HG02623 (cell line): ENCODE data around the gene MRPL2.

ENCODE experiments used
- ATAC-seq: cut with Tn5 transposase; IDR thresholded peaks from one replicate; pipeline ENCODE4 v1.9.1; 2021; ENCODE audit warnings: moderate library complexity; ENCODE audit not compliant: unreplicated experiment

MRPL2 gene

DNA sequence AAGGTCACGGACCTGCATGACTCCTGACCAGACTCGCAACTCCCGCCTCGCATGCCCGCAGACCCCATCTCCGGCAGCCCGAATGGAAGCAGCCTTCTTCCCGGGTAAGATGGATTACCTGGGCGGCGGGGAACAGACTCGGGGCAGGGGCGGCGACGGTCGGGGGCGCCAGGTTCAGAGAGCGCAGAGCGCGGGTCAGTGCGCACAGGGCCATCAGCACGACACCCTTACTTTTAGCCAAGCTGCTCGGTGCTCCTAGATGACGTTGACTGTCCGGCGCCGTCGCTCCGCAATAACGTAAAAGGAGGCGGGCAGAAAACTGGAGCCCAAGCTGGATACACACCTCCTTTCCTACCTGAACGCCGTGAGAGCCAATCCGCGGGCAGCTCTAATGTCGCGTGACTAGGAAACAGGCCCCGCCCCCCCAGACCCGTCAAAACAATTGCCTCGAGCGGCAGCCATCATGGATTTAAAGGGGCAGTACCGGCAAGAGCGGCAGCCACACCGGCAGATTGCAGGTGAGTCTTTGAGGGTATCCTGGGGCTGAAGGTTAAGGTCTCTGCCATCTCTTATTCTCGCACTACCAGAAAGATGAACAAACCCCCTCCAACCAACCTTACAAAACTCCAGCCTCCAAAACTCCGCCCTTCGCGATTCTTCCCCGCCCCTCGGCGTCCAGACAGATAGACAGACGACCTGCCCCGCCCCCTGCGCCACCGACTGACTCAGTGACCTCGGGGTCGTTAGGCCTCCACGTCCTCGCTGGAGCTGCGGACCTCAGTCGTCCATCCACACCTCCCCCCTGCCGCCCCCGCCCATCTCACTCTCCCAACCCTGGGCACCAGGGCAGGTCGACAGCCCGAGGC is at the start of gene MRPL2, which contains the start of gene KLC4:
Gene MRPL2 (minus strand): TSS at position 267 of the 866 bp plus-strand sequence. CDS start 53 bp downstream, at position 214.
Gene KLC4 (plus strand): TSS at position 464 of the 866 bp plus-strand sequence. CDS start 1,705 bp downstream, outside the sequence.
- ATAC-seq, result peak; percentile 87

DNA sequence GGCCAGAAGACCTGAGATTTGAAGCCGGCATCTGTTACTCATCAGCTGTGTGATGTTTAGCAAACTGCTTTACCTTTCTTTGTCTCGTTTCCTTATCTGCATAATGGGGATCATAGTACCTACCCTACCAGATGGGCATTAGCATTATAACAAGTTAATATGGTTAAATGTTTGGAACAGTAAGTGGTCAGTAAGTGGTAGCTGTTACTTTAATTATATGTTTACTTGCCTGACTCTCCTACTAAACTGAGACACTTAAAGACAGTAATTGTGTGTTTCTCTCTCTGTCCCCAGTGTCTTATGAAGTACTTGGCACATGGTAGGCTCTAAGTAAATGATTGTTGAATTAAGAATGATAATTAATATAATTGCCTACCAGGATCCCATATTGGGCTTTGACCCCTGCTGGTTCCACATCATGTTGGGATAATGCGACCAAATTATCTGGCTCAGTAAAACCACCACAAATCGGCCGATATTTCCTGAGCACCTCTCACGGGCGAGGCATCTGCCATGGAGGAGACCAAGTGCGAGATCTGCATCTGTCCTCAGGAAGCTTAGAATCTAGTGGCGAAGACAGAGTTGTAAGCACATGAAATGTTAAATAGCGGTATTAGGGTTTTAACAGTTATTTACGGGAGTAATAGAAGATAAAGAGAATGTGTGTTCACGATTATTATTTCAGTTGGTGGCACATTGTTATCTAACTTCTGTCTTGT is 48.3 kb upstream of the MRPL2 start:
- ATAC-seq, result no peak

DNA sequence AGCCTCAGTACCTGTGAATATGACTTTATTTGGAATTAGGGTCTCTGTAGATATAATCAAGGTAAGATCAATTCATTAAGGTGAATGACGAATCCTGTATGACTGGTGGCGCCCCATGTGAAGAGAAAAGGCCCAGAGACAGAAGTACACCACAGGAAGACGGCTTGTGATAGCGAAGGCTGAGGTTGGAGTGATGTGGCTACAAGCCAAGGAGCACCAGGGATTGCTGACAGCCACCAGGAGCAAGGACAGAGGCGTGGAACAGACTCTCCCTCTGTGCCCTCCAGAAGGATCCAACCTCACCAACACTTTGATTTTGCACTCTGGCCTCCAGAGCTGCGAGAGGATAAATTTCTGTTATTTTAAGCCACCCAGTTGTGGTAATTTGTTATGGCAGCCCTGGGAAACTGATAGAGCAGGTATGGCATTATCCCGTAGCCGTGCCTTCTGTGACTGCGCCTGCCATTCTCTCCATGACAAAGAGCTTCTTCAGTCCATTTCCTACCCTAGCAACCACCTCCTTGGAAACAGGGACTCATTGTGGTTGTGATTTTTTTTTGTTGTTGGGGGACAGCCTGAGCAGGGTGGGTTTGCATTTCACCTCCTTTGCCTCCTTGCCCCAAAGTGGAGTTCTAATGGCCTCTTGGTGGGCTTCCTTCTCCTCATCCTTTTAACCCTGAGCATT is 46.4 kb upstream of the MRPL2 start:
- no peak for ATAC-seq

DNA sequence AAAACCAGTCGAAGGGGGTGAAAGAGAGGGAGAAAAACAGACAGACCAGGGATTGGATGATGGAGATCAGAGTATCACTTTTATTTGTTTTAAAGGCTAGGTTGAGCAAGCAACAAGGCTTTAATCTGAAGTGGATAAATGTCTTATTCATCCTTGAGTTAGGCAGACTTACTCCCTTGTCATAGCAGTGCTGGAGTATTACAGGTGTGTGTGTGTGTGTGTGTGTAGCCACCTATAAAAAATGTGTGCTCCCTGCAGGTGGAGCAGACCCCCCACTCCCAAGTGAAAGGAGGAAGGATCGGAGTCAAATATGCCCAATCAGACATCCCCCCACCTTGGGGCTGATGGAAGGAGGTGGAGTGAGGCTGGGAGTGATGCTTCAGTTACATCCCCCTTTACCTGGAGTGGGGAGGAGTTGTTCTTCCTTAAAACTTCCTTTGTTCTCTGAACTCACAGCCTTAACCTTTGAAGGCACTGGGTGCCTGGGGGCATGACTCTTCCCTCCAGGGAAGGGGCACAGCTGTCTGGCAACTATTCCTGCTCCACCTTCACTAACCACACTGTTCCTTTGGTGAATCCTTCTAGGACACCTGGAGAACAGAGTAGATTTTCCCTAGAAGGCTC is 44.1 kb upstream of the MRPL2 start:
- ATAC-seq, result no peak

DNA sequence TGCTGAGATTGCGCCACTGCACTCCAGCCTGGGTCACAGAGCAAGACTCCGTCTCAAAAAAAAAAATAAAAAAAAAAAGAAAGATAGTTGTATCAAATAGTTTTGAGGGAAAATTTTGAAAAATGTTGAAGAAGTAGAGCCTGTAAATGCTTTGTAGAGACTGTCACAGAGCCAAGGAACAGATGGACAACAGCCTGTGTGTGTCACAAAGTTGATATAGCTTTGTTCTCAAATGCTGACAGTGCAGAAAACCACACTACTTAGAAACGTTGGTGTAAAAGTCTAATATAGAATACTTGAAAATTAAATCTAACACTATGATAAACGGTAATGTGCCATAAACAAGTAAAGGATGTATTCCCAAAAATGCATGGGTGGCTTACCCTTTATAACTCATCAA is 42.3 kb upstream of the MRPL2 start:
- no peak for ATAC-seq

DNA sequence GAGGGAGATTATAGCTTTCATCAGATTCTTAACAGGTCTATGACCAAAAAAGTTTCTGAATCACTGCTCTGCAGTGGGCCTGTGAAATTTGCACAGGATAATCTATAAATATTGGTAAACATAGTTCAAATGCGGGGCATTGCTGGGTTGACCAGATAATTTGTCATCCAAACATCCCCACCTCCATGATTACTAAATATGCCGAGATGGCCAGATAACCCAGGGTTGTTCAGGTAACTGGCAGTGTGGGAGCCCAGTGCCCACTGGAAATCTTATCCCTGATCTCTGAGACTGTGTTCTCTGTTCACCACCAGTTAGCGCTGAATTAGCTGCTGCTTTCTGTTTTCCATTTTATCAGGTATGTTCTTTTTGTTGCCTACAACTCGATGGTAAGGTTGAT is 38.3 kb upstream of the MRPL2 start:
- no peak for ATAC-seq

DNA sequence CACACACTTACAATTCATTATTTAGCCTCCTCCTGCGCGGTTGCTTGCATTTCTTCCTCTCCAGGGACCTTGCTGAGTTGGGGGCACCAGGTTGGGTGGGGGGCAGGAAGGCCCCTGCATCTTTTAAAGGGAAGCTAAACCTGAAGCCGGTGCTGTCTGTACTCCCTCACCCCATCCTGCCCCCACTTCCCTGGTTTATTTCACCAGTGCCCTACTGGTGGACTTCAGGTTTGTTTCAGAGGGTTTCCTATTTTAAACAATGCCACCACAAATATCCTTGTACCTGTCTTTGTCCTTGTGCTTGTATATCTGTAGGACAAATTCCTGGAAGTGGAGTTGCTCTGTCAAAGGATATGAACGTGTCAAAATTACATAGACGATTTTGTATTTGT is 37.9 kb upstream of the MRPL2 start:
- no peak for ATAC-seq

DNA sequence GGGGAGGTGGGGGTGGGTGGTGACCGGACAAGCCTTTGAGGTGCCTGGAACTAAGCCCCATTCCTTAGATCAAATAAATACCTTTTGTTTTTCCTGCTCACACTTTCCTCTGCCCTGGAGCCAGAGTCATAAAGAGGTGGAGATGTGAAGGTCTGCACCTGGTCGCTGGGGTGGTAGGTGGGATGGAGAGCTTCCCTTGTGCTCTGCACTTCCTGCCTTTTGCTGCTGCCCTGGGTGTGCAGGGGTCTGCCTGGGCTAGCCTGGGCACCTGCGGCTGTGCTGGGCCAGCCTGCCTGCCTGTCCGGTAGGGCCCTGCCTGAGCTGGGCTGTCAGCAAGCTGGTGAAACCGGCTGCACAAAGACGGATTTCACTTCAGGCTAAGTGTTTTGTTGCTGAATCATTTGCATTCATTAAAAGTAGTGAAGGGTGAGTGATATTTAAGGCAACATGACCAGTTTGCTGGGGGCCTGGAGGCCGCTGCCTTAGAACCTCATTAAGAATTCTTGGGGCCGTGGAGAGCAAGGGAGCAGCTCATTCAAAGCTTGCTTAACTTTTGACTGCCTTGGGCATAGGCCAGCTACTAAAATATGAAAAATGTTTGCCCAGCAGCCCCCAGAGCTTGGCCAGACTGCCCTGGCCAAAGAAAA is 37.3 kb upstream of the MRPL2 start:
- no peak for ATAC-seq

DNA sequence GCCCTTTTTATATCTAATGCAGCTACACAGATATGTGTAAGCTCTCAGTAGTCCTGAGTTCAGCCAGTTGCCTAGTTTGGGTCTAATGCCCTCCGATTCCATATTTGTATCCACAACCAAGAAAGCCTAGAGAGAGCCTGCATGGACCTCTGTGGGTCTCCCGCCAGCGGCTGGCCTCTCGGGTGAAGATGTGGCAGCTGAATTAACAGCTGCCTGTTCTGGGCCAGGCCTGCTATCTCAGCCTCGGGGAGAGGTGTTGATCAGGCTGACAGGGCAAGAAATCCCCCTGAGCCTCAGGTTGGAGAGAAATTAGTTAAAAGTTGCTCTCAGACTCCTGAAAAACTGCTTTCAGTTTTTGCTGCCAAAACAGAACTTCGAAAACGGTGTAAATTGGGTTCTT is 36.7 kb upstream of the MRPL2 start:
- no peak for ATAC-seq

DNA sequence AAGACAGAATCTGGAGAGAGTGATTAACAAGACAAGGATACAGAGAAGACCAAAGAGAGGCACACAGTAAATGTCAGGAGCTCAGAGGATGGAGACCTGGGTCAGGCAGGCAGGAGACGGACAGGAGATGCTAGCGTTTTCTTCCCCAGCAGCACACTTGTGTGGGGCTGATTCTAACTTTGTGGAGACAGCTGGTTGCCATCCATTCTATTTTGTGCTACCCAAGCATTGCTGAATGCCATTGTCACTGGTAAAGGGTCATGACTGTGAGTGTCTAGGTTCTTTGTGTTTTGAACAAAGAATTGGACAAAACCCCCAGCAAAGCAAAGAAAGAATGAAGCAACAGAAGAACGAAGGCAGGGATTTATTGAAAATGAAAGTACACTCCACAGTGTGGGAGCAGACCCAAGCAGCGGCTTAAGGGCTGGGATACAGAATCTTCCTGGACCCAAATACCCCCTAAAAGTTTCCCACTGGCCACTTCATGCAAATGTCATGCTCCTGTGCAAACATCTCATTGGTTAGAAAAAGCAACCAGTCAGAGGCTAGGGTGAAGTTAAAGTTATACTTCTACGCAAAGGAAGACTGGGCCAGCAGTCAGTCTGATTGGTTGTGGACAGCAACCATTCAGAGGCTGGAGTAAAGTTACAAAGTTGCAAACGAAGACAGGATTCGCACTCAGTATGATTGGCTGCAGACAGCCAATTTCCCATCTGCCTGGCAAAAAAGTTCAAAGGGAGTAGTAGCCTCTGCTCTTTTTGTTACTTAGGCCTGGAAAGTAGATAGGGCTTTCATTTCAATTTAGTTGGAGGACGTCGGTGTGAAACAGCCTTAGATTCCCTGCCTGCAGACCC is 34.4 kb upstream of the MRPL2 start:
- no peak for ATAC-seq

DNA sequence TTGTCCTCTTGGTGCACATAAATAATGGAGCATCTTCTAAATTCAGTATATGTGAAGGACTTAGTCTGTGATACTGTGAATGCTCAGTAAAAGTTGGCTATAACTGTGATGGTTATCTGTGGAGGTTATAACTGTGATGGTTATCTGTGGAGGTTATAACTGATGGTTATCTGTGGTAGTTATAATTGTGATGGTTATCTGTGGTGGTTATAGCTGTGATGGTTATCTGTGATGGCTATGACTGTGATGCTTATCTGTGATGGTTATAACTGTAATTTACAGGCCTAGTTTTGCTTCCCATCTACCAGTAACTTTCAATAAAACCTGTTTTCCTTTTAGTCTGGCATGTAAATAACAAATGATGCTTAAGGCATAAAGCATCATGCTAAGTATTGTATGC is 33.4 kb upstream of the MRPL2 start:
- no peak for ATAC-seq

DNA sequence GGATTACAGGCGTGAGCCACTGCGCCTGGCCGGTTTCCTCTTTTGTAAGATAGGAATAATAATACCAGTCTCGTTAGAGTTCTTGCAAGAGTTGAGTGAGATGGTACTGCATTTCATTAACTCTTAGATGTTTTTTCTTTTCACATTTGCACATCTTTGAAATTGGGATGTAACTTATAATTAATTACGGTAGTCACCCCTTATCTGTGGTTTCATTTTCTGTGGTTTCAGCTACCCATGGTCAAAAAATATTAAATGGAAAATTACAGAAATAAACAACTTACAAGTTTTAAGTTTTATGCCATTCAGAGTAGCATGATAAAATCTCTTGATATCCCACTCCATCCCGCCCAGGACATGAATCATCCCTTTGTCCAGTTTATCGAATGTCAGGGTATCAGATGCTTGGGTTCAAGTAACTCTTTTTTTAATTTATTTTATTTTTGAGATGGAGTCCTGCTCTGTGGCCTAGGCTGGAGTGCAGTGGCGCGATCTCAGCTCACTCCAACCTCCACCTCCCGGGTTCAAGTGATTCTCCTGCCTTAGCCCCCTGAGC is 32.3 kb upstream of the MRPL2 start:
- no peak for ATAC-seq

DNA sequence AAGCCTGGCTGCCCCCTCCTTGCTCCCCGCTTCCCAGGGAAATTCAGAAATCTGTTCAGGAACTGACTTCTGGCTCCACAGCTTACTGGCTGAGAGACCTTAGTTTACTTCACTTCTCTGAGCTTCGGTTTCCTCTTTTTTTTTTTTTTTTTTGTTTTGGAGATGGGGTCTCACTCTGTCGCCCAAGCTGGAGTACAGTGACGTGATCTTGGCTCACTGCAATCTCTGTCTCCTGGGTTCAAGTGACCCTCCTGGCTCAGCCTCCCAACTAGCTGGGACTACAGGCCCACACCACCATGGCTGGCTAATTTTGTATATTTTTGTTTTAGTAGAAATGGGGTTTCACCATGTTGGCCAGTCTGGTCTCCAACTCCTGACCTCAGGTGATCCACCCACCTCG is 31.8 kb upstream of the MRPL2 start:
- no peak for ATAC-seq

DNA sequence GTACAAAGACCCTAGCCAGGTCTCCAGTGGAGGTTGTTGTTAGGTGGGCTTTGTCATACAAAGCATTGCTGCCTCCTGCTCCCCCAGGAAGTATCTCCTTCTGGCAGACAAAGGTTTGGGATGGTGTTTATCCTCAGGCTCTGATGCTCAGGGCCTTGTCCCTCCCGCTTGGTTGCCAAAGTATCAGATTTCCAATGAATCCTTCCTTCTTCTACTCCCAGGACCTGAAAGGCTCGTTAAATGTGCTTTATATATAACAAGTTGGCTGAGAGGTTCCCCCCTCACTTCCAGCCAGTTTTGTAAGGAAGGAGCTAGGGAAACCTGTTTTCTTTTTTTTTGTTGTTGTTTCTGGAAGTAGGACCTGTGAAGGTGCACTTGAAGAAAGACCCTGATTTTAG is 31.3 kb upstream of the MRPL2 start:
- no peak for ATAC-seq

DNA sequence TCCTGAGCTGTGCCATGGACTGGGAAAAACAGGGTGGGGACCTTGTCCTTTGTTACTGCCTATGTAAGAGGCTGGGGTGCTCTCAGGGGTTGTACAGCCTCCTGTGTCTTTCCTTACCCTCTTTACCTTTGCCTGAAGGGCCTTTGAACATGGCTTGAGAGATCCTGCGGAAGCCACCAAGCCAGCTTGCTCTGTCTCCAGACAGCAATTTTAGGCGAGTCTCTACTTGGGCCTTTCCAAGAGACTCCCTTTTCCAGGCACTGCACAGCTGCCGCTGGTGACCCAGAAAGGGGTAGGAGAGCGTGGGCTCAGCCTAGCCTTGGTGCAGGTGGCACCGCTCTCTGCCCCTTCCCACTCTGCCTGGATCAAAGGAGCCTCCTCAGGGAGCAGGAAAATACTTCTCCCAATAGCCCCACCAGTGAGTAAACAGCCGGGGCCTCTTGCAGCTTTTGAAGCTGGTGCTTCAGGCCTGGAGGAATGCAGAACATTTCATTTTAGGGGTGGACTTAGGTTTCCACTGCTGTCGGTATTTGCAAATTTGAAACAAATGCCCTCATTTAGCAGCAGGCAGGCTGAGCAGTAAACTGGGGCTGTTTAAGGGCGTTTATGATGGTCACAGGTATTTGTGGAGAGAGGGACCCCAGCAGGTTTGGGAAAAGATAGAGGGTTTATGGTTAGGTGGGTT is 30.8 kb upstream of the MRPL2 start:
- no peak for ATAC-seq

DNA sequence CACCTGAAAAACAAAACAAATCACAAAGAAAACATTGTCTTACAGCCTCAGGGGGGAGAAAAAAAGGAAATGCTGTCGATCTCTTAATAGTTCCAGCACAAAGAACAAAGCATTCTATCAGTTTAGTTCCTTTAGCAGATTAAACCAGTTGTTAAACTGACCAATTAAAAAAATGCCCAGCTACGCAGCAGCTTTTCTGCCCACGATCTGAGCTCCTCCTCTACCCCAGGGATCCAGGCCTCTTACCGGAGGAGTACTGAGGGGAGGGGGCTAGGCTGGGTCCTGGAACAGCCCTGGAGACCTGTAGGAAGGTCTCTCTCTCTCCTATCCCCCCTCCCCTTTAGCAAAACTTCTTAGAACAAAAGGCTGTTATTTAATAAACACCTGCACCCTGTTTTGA is 30.2 kb upstream of the MRPL2 start:
- ATAC-seq, result no peak

DNA sequence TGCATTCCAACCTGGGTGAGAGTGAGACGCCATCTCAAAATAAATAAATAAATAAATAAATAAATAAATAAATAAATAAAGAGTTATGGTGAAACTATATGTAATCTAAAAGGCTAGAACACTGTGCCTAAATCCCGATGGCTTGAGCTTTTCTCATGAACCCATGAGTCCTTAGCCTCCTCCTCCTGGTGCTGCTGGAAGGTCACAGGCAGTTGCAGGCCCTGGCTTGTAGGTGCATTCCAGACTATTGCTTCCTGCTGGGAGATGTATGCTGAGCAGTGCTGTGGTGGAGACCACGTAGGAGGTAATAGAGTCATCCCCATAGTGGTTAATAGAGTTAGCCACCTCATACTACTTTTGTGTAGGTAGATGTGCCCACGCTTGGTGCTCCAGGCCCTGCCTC is 29.4 kb upstream of the MRPL2 start:
- no peak for ATAC-seq

DNA sequence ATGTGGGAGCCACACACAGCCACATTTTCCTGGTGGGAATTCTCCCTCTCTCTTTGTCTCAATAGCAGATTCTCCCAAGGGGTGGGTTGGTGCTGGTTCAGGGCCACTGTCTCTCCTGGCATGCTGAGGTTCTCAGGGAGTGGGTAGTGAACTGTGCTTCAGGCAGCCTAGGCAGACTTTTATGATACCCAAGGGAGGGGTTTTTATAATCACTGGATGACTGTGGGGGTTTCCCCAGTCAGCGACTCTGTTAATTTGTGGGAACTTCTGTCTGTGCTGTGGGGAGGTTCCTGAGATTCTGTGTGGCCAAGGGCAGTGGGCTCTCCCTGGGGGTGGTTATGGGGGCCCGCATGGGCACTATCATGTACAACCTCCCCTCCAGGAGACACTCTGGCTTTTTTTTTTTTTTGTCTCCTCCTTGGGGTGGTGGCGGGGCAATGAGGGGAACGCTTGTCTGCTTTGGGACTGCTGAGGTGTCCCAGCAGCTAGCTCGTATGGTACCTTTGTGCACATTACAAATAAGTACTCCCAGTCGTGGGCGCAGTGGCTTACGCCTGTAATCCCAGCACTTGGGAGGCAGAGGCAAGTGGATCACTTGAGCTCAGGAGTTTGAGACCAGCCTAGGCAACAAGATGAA is 26.9 kb upstream of the MRPL2 start:
- ATAC-seq, result no peak
